Body of pancreas (tissue), 4 donors: ENCODE data around the gene ZNF423.

Experiments used
- CTCF ChIP-seq, 7 experiments: fragments of 450-650 bp in 4 of 7; fragments of 200-600 bp in 3 of 7; sonication (generic) in 3 of 7; IDR thresholded peaks; one replicate each; pipeline ENCODE4 v1.5.1; 2016 to 2019; ENCODE audit warnings: antibody characterized with exemption in 7 of 7
- POLR2A ChIP-seq, 3 donors: fragments of 450-650 bp; IDR thresholded peaks; one replicate each; pipeline ENCODE4 v1.6.1; 2016; ENCODE audit warnings: antibody characterized with exemption in 3 of 3, mild to moderate bottlenecking in 2 of 3

DNA sequence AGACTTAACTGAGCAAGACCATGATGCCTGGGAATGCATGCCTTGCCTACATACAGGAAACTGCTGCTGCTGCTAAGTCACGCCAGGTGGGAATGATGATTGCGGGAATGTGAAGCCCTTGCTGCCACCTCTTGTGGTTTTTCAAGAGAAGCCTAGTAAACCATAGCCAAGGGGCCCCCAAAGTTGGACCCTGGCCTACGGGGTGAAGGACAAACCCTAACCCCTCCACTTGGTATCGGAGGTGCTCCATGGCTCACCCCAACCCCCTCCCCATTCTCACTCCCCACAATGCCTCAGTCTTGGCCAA lies 233.9 kb downstream of the ZNF423 start:
- TF ChIP-seq POLR2A (IDR thresholded peaks at IDR 0.05) (no peak), CTCF (IDR thresholded peaks at IDR 0.05) (no peak)
